HepG2 (cell line): ENCODE measurements around the gene DNMT3A. TPM values are rescaled to one million over a fixed set of nuclear protein-coding genes. Genes with fewer than 3 reads are reported as not detected.

Source experiments
- BHLHE40 ChIP-seq: IDR thresholded peaks from 2 replicates; pipeline ENCODE4 v1.6.1; 2011; ENCODE audit warnings: low read length, improper control_type of control experiment
- E2F5 ChIP-seq: sonication (generic); formaldehyde crosslinking; conservative IDR thresholded peaks from 2 replicates; pipeline ENCODE4 v1.4.0; 2020; ENCODE audit warnings: missing genetic modification reagents
- GATAD1 ChIP-seq: IDR thresholded peaks from 2 replicates; pipeline ENCODE4 v1.6.1; 2016; ENCODE audit warnings: missing genetic modification reagents, missing compliant biosample characterization
- MZF1 ChIP-seq: sonication (generic); formaldehyde crosslinking; IDR thresholded peaks from 2 replicates; pipeline ENCODE4 v1.8.1; 2023; ENCODE audit warnings: mild to moderate bottlenecking, missing genetic modification reagents, borderline replicate concordance
- NFE2L1 ChIP-seq: sonication (generic); formaldehyde crosslinking; IDR thresholded peaks from 2 replicates; pipeline ENCODE4 v1.4.0; 2020; ENCODE audit warnings: missing genetic modification reagents, mild to moderate bottlenecking, borderline replicate concordance
- NFYB ChIP-seq: sonication (generic); formaldehyde crosslinking; IDR thresholded peaks from 2 replicates; pipeline ENCODE4 v1.4.0; 2020; ENCODE audit warnings: missing genetic modification reagents
- NR1H2 ChIP-seq: sonication (generic); formaldehyde crosslinking; IDR thresholded peaks from 2 replicates; pipeline ENCODE4 v1.8.1; 2022; ENCODE audit warnings: low read depth, missing genetic modification reagents, borderline replicate concordance
- SRY ChIP-seq: sonication (generic); formaldehyde crosslinking; IDR thresholded peaks from 2 replicates; pipeline ENCODE4 v1.8.0; 2022; ENCODE audit warnings: mild to moderate bottlenecking, missing genetic modification reagents
- SYNCRIP ChIP-seq: fragments of 200-400 bp; formaldehyde crosslinking; IDR thresholded peaks from 2 replicates; pipeline ENCODE4 v1.6.1; 2018; ENCODE audit warnings: mild to moderate bottlenecking, low read depth, low read length; ENCODE audit not compliant: insufficient read depth
- TBX2 ChIP-seq: sonication (generic); formaldehyde crosslinking; IDR thresholded peaks from 2 replicates; pipeline ENCODE4 v1.5.0; 2020; ENCODE audit warnings: missing genetic modification reagents, mild to moderate bottlenecking, borderline replicate concordance
- TCF7 ChIP-seq: sonication (generic); IDR thresholded peaks from 2 replicates; pipeline ENCODE4 v1.6.1; 2016; ENCODE audit warnings: antibody characterized with exemption, low read depth
- ZBTB21 ChIP-seq: sonication (generic); formaldehyde crosslinking; IDR thresholded peaks from 2 replicates; pipeline ENCODE4 v1.4.0; 2020; ENCODE audit warnings: missing genetic modification reagents
- ZFY ChIP-seq: sonication (generic); formaldehyde crosslinking; IDR thresholded peaks from 2 replicates; pipeline ENCODE4 v1.4.0; 2020; ENCODE audit warnings: missing genetic modification reagents
- ZNF160 ChIP-seq: sonication (generic); formaldehyde crosslinking; IDR thresholded peaks from 2 replicates; pipeline ENCODE4 v1.8.0; 2022; ENCODE audit warnings: mild to moderate bottlenecking, inconsistent platforms, missing genetic modification reagents
- ZNF274 ChIP-seq: sonication (generic); formaldehyde crosslinking; IDR thresholded peaks from 2 replicates; pipeline ENCODE4 v1.5.1; 2020; ENCODE audit warnings: mild to moderate bottlenecking, missing genetic modification reagents
- ZNF276 ChIP-seq: sonication (generic); formaldehyde crosslinking; IDR thresholded peaks from 2 replicates; pipeline ENCODE4 v1.4.0; 2020; ENCODE audit warnings: mild to moderate bottlenecking, low read depth, missing genetic modification reagents
- ZNF281 ChIP-seq: sonication (generic); formaldehyde crosslinking; IDR thresholded peaks from 2 replicates; pipeline ENCODE4 v1.4.0; 2020; ENCODE audit warnings: missing genetic modification reagents, borderline replicate concordance
- ZNF431 ChIP-seq: sonication (generic); formaldehyde crosslinking; IDR thresholded peaks from 2 replicates; pipeline ENCODE4 v1.9.0; 2022; ENCODE audit warnings: missing genetic modification reagents, low read depth, mild to moderate bottlenecking, borderline replicate concordance
- ZNF557 ChIP-seq: sonication (generic); formaldehyde crosslinking; IDR thresholded peaks from 2 replicates; pipeline ENCODE4 v1.4.0; 2020; ENCODE audit warnings: missing genetic modification reagents
- ZNF563 ChIP-seq: sonication (generic); formaldehyde crosslinking; IDR thresholded peaks from 2 replicates; pipeline ENCODE4 v1.8.0; 2022; ENCODE audit warnings: mild to moderate bottlenecking, moderate library complexity, missing genetic modification reagents
- ZNF615 ChIP-seq: sonication (generic); formaldehyde crosslinking; IDR thresholded peaks from 2 replicates; pipeline ENCODE4 v1.5.0; 2020; ENCODE audit warnings: mild to moderate bottlenecking, missing genetic modification reagents, borderline replicate concordance
- ZNF619 ChIP-seq: sonication (generic); formaldehyde crosslinking; IDR thresholded peaks from 2 replicates; pipeline ENCODE4 v1.4.0; 2020; ENCODE audit warnings: mild to moderate bottlenecking, missing genetic modification reagents
- ZNF674 ChIP-seq: sonication (generic); formaldehyde crosslinking; IDR thresholded peaks from 2 replicates; pipeline ENCODE4 v1.5.0; 2020; ENCODE audit warnings: low read depth, mild to moderate bottlenecking, missing genetic modification reagents
- ZNF772 ChIP-seq: sonication (generic); formaldehyde crosslinking; IDR thresholded peaks from 2 replicates; pipeline ENCODE4 v1.5.0; 2020; ENCODE audit warnings: mild to moderate bottlenecking, missing genetic modification reagents
- polyA plus RNA-seq, 8 experiments: library from polyadenylated mRNA; depleted of rRNA in 3 of 8; stranded (reverse) in 7 of 8; unstranded in 1 of 8; fragments of >200 nt; fragmentation: Illumina TruSeq in 4 of 8; extraction: Trizol in 4 of 8; gene quantifications; 2 replicates each; pipeline versions ENCODE4 v1.2.1 to v1.2.3, GENCODE V29; 2011 to 2016; ENCODE audit warnings: low read depth in 4 of 8, missing spikeins in 1 of 8, mixed read lengths in 1 of 8; ENCODE audit not compliant: insufficient read depth in 1 of 8
- total RNA-seq, 5 experiments: library from RNA; depleted of rRNA; stranded (reverse); fragments of >200 nt; fragmentation: Illumina TruSeq; extraction: Trizol; gene quantifications; 2 replicates each; pipeline ENCODE4 v1.2.3, GENCODE V29; 2016; ENCODE audit warnings: low read depth in 1 of 5

The DNMT3A gene
- total and polyA plus RNA-seq, 2 of the 13 experiments (the other 11 are each of a cell fraction or from before 2014, with no cell fraction given), result 14.7 to 29.1 TPM

GRCh38 chr2:25314514-25315315, 27.0 kb downstream of the DNMT3A start (continued):
- TF ChIP-seq SRY (no peak), BHLHE40 (no peak), SYNCRIP (no peak), MZF1 (CRISPR knock-in tag) (no peak), NFYB (CRISPR knock-in tag) (no peak), TCF7 (no peak), ZBTB21 (CRISPR knock-in tag) (no peak), ZNF674 (CRISPR knock-in tag) (no peak), ZNF772 (CRISPR knock-in tag) (peak; percentile 25; the same call in 1 of the 2 replicates), ZNF557 (CRISPR knock-in tag) (no peak), NR1H2 (CRISPR knock-in tag) (no peak), ZNF563 (no peak), ZNF431 (CRISPR knock-in tag) (no peak), ZNF160 (CRISPR knock-in tag) (no peak), ZNF274 (no peak), NFE2L1 (CRISPR knock-in tag) (no peak), ZNF619 (no peak), ZNF276 (CRISPR knock-in tag) (no peak), ZNF281 (CRISPR knock-in tag) (peak; percentile 67; the same call in 1 of the 2 replicates), TBX2 (CRISPR knock-in tag) (no peak), ZFY (CRISPR knock-in tag) (peak; percentile 57; the same call in 1 of the 2 replicates), GATAD1 (CRISPR knock-in tag) (no peak), ZNF615 (CRISPR knock-in tag) (no peak), E2F5 (CRISPR knock-in tag) (no peak)
